ENCODE results near the gene NAT14. TPM values are rescaled to one million over a fixed set of nuclear protein-coding genes. Genes with fewer than 3 reads are reported as not detected.
A peak's percentile ranks its signal among the peaks of the same experiment; 100 is the strongest.

Gene NAT14
- polyA plus RNA-seq, 1 experiment, result 34.8 TPM

DNA sequence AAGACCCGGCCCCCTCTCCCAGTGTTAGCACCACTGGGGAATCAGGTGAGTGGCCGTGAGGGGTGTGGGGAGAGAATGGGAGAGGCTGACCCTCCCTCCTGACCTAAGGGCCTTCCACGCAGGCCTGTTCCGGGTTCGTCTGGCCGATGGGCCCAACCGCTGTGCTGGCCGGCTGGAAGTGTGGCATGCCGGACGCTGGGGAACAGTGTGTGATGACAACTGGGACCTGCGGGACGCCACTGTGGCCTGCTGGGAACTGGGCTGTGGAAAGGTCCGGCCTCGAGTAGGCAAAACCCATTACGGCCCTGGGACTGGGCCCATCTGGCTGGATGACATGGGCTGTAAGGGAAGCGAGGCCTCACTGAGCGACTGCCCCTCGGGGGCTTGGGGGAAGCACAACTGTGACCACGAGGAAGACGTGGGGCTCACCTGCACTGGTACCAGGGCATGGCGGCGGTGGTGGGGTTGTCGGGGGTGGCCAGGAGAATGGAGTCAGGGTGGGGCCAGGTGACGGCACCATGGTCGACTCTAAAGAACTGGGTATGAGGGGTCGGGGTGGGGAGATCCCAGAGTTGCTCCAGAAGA is 15.5 kb downstream of the NAT14 start:
- H3K27me3 ChIP-seq (ENCODE audit: control insufficient read depth, insufficient read depth, low read length), result no peaks in the 10 kb centered on the region
- H3K4me3 ChIP-seq (ENCODE audit: low read depth, low read length), result no peak overlapping the region
- no peak for TF ChIP-seq CTCF (IDR thresholded peaks at IDR 0.05; ENCODE audit: insufficient read depth, low read depth, low read length)
- ChIA-PET POLR2A (no interaction called here), CTCF (interaction anchor here (0.9 kb wide), 1 partner anchor 33 kb away, joined by 4 read pairs; no protein-coding TSS in a partner anchor)
- peaks cover 25% of the 10 kb centered on the region for H3K36me3 ChIP-seq (ENCODE audit: control insufficient read depth, insufficient read depth, low read length)
- DNase-seq (ENCODE audit: low read depth), result no peak

DNA sequence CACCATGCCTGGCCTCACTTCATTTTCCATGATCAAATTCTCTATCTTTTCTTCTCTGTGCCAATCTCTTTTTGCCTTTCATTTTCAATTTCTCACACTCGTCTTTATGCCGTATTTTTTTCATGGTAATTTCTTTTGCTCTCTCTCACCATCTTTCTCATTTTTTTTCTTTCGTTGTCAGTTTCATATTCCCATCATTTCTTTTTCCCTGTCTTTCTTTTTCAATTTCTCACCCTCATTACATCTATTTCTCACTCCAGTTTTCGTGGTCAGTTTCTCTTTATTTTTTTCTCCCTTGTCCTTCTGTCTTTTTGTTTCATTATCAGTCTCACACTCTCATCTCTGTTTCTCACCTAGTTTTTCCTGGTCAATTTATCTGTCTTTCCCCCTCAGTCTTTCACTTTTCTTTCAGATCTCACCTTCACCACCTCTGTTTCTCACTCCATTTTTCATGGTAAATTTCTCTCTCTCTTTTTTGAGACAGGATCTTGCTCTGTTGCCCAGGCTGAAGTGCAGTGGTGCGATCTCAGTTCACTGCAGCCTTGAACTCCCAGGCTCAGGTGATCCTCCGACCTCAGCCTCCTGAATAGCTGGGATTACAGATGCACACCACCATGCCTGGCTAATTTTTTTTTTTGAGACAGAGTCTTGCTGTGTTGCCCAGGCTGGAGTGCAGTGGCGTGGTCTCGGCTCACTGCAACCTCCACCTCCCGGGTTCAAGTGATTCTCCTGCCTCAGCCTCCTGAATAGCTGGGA is 17.4 kb downstream of the NAT14 start:
- no peak overlapping the region for H3K4me3 ChIP-seq (ENCODE audit: low read depth, low read length)
- no peak for DNase-seq (ENCODE audit: low read depth)
- H3K27me3 ChIP-seq (ENCODE audit: control insufficient read depth, insufficient read depth, low read length), result no peaks in the 10 kb centered on the region
- peaks cover 25% of the 10 kb centered on the region for H3K36me3 ChIP-seq (ENCODE audit: control insufficient read depth, insufficient read depth, low read length)
- ChIA-PET POLR2A (no interaction called here), CTCF (interaction anchor here (1.4 to 3.1 kb wide), 2 partner anchors 12 to 130 kb away, joined by 3 to 106 read pairs; partner anchors contain the start of gene SSC5D)
- no peak for TF ChIP-seq CTCF (IDR thresholded peaks at IDR 0.05; ENCODE audit: insufficient read depth, low read depth, low read length)

GRCh38 chr19:55503157-55503501 is 18.1 kb downstream of the NAT14 start:
- ChIA-PET CTCF (interaction anchor here (0.7 to 3.1 kb wide), 21 partner anchors 11 to 363 kb away, joined by 3 to 106 read pairs (median 6); partner anchors contain the start of genes FIZ1, ISOC2, NAT14 and SSC5D), POLR2A (interaction anchor here (1.2 kb wide), 1 partner anchor 10 kb away, joined by 11 read pairs; no protein-coding TSS in a partner anchor)
- H3K36me3 ChIP-seq (ENCODE audit: control insufficient read depth, insufficient read depth, low read length), result peaks cover 23% of the 10 kb centered on the region
- DNase-seq (ENCODE audit: low read depth), result no peak
- no peak overlapping the region for H3K4me3 ChIP-seq (ENCODE audit: low read depth, low read length)
- H3K27me3 ChIP-seq (ENCODE audit: control insufficient read depth, insufficient read depth, low read length), result no peaks in the 10 kb centered on the region
- TF ChIP-seq CTCF (IDR thresholded peaks at IDR 0.05; ENCODE audit: insufficient read depth, low read depth, low read length), result no peak

- Histone ChIP-seq H3K36me3 (ENCODE audit: control insufficient read depth, insufficient read depth, low read length) (peaks cover 23% of the 10 kb centered on the region), H3K27me3 (ENCODE audit: control insufficient read depth, insufficient read depth, low read length) (no peaks in the 10 kb centered on the region), H3K4me3 (ENCODE audit: low read depth, low read length) (peak overlapping the region; percentile 45)
- POLR2A ChIA-PET, result interaction anchor here (0.6 to 1.2 kb wide), 2 partner anchors 11 to 37 kb away, joined by 4 to 11 read pairs; no protein-coding TSS in a partner anchor
- peak; percentile 98 for TF ChIP-seq CTCF (IDR thresholded peaks at IDR 0.05; ENCODE audit: insufficient read depth, low read depth, low read length)
- DNase-seq (ENCODE audit: low read depth), result peak; percentile 31
- CTCF ChIA-PET, result interaction anchor here (0.6 to 3.1 kb wide), 42 partner anchors 10 to 371 kb away, joined by 3 to 106 read pairs (median 5); partner anchors contain the start of genes FIZ1, ISOC2, NAT14 and SSC5D
These were observed 18.7 kb downstream of the NAT14 start for GRCh38 chr19:55503502-55504251.
